NCI-H460 (cell line): ENCODE results near the gene PRR20A. TPM values are rescaled to one million over a fixed set of nuclear protein-coding genes. Genes with fewer than 3 reads are reported as not detected.
"Not testable (repeated sequence)": the region's sequence is repeated elsewhere in the genome, so short reads cannot be mapped to it uniquely, and the experiment has no call there.

Experiments used
- DNase-seq: peaks from one replicate; pipeline ENCODE4 v3.0.0-alpha.2; 2016; ENCODE audit warnings: low read depth; ENCODE audit errors: extremely low read depth
- polyA plus RNA-seq: library from polyadenylated mRNA; depleted of rRNA; stranded (reverse); fragments of >200 nt; gene quantifications from 2 replicates; pipeline ENCODE4 v1.2.3, GENCODE V29; 2014; cell fraction: nucleus; rRNA removed
- small RNA-seq, 2 experiments: library from RNA; depleted of rRNA; stranded (forward); fragments of <200 nt; gene quantifications; one replicate each; pipeline ENCODE3, GENCODE V24; 2014
- total RNA-seq: library from RNA; depleted of rRNA; stranded (reverse); fragments of >200 nt; shearing (Covaris generic); gene quantifications from 2 replicates; pipeline ENCODE4 v1.2.3, GENCODE V29; 2014; rRNA removed

The PRR20A gene
- total RNA-seq = not detected in 2 replicates
- polyA plus RNA-seq = not detected in 2 replicates

- DNase-seq = not testable (repeated sequence)
These were observed at the start of gene PRR20A for GRCh38 chr13:57140235-57140968. PRR20A (plus strand) TSS chr13:57140918; CDS start chr13:57141305, 387 bp downstream.

DNA sequence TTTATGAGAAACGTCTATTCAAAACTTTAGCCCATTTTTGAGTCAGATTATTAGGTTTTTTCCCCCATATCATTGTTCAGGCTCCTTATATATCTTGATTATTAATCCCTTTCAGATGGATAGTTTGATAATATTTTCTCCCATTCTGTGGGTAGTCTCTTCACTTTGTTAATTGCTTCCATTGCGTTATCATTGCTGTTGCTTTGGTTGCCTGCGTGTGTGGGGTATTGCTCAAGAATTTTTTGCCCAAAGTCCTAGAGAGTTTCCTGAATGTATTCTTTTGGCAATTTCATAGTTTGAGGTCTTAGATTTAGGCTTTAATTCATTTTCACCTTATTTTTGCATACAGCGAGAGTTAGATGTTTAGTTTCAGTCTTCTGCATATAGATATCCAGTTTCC is 25.8 kb upstream of the PRR20A start:
- no peak for DNase-seq

DNA sequence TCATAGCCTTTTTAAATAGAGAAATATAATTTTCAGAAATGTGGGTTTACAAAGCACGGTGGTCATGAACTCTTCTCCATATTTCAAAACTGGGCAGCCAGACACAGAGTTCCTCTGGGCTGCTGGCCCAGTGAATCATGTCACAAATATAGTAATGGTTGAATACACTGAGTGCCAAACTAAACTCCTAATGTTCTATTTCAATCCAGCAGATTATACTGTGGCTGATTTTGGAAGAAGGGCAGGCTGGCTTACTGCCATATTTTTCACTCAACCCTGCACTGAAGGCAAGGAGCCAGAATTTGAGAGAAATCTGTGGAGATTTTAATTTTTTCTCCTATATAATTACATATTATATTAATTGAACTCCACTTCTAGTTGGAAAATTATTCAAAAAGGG is 17.0 kb upstream of the PRR20A start:
- no peak for DNase-seq

GRCh38 chr13:57128909-57129308 is 11.8 kb upstream of the PRR20A start:
- no peak for DNase-seq

DNA sequence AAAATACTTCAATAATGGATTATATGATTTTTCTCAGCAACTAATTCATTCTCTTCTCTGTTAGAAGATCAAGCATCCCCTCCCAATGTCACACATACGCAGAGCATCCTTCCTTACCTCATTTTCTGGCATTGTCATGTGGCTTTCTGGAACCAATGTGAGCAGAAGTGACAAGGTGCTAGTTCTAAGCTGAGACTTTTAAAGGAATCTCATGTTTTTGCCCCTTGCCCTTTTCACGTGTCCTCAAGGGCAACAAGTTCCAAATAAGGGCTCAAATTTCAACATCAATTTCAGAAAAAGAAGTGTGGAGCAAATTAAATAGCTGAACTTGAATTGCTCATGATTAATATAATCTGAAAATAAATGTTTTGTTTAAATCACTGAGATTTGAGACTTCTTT is 4.6 kb upstream of the PRR20A start:
- DNase-seq = no peak

DNA sequence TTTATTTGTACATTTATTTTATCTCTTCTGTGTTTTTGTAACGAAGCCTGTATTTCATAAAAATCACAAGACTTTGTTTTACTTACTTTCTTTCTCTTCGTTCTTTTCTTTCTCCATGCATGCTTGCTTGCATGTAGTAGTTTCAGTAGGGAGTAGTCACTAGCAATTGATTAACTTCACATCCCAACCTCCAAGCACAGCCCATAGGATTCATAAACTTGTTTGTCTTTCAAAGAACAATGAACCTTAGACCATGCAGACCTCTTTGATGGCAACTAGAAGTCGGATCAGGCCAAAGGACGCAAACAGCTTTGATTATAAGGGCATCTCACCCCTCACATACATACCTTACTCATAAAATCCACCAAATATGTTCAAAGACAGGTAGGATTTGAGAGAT is 3.1 kb upstream of the PRR20A start:
- no peak for DNase-seq

- no peak for DNase-seq
These were observed 1.7 kb upstream of the PRR20A start for GRCh38 chr13:57138988-57139387.

DNA sequence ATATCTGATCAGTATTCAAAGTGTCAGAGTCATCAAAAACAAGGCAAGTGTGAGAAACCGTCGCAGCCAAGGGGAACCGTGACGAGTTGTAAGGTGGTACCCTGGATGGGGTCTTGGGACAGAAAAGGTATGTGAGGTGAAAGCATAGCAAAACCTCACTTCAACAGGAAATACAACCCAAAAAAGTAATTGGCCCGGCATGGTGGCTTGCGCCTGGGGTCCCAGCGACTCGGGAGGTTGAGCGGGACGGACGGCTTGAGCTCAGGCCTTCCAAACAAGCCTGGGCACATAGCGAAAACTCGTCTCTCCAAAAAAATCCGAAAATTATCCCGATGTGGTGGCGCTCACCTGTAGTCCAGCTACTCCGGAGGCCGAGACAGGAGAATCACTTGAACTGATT is 937 bp upstream of the PRR20A start:
- not testable (repeated sequence) for DNase-seq

- DNase-seq = not testable (repeated sequence)
These were observed 6.5 kb downstream of the PRR20A start, which contains the start of gene PRR20B for GRCh38 chr13:57147188-57147587. PRR20B (plus strand) TSS chr13:57147488; CDS start chr13:57147875, 387 bp downstream.

- not testable (repeated sequence) for DNase-seq
These were observed 7.4 kb downstream of the PRR20A start for GRCh38 chr13:57148106-57148505.

- DNase-seq = not testable (repeated sequence)
These were observed 13.0 kb downstream of the PRR20A start, which contains the start of gene PRR20C for GRCh38 chr13:57153761-57154160. PRR20C (plus strand) TSS chr13:57154061; CDS start chr13:57154448, 387 bp downstream.

DNA sequence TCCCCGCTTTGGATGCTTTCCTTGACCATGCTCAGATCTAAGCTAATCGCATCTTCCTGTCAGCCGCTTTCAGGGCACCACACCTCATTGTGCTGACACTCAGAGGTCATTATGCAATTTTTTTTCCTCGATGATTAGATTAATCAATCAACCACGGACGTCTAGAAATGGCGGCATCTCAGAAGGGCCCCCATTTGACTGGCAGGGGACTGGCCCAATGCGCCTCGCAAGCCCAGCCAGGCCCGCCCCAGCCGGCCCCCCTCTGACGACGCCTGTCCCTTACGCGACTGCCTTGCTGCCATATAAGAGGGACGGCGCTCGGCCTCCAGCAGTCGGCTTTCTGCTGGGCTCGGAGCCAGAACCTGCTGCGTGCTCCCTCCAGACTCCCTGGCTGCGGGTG is 19.6 kb downstream of the PRR20A start, which contains the start of gene PRR20D:
Gene PRR20D, plus strand, starts transcription at position 301 of the 400 bp plus-strand sequence. CDS start 387 bp downstream, outside the sequence.
- not testable (repeated sequence) for DNase-seq

GRCh38 chr13:57166897-57167296 is 26.2 kb downstream of the PRR20A start, which contains the start of gene PRR20E:
PRR20E (plus strand) TSS chr13:57167197; CDS start chr13:57167584, 387 bp downstream.
- not testable (repeated sequence) for DNase-seq

- DNase-seq = no peak
These were observed 50.9 kb downstream of the PRR20A start for GRCh38 chr13:57191667-57192066.

Small RNA genes lying within 50 kb of the gene (small RNA-seq; reads per million reads assigned to genes)
- 0 reads per million in 2 experiments for gene PRR20FP

Other genes with a start within 250 kb of the PRR20A start
- not detected in 2 replicates for gene PRR20B, start 6.6 kb downstream of the PRR20A start, total RNA-seq
- gene PRR20C, start 13.1 kb downstream of the PRR20A start, total RNA-seq = not detected in 2 replicates
- gene PRR20D, start 19.7 kb downstream of the PRR20A start, total RNA-seq = not detected in 2 replicates
- not detected in 2 replicates for gene PRR20E, start 26.3 kb downstream of the PRR20A start, total RNA-seq